ENCODE data around the gene ZNF710.

ZNF710 gene

DNA sequence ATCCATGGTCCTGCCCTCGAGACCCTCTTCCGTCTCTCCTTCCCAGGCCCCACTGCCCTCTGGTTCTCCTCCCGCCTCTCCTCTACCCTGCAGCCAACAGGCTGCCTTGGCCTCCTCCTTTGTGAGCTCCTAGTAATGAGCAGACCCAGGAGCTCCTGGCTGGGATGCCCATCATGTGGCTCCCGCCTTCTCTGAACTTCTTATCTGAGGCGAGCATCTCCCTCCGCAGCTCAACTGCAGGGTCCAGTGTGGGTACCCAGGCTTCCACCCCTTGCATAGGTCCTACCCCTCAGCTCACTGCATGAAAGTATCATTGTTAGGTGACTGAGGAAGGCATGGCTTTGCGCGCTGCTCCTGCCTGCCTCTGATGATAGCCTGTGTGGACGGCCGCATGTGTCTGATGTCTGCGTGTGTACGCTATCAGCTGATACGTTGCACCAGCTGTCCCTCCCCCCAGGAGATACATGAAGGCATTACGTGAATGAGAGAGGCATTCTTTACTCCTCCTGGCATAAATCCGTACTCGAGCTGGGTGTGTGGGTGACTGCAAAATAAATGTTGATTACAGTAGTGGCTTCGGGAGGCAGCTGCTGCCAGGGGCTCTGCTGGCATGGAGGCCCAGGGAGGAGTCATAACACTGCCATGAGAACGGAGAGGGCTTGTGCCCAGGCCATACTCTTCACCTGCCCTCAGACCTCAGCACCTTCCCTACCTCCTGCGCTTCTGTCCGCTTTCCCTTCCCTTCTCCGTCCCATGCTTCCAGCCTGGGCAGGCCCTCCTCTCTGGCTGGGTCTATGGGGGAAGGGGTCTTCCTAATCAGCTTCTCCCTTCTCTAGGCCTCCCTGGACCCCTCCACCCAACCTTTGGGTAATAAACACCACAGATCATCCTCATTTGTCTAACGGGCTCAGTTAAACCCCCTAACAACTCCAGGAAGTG lies 48.8 kb downstream of the ZNF710 start:
- Histone ChIP-seq H3K9ac (ENCODE audit: low read length) (no peak overlapping the region), H3K27me3 (ENCODE audit: control insufficient read depth, insufficient read depth, low read length) (no peaks in the 10 kb centered on the region), H3K4me3 (ENCODE audit: low read depth, low read length) (no peak overlapping the region), H3K36me3 (ENCODE audit: control insufficient read depth, insufficient read depth, low read length) (no peaks in the 10 kb centered on the region), H3K27ac (ENCODE audit: low read depth, low read length) (no peak overlapping the region), H3K4me1 (ENCODE audit: control insufficient read depth, insufficient read depth, low read length) (peaks cover 10% of the 10 kb centered on the region), H3K9me3 (ENCODE audit: control insufficient read depth, insufficient read depth, low read depth, low read length) (no peaks in the 10 kb centered on the region)

DNA sequence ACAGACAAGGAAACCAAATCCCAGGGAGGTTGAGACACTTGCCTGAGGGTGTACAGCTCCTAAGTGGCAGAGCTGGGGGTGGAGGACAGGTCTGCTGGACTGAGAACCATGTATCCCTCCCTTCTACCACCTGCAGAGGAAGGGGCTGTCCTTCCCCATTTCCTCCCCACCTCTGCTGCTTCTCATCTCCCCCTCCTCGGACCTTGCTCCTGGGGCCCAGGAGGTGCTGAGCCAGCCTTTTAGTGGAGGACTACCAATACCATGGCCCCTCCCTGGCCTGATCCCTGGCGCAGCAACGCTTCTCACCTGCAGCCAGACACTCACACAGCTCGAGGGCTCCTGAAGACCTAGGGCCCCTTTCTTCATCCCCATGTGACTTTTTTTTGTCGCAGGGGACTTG lies 50.8 kb downstream of the ZNF710 start:
- no peak overlapping the region for H3K27ac ChIP-seq (ENCODE audit: low read depth, low read length)

DNA sequence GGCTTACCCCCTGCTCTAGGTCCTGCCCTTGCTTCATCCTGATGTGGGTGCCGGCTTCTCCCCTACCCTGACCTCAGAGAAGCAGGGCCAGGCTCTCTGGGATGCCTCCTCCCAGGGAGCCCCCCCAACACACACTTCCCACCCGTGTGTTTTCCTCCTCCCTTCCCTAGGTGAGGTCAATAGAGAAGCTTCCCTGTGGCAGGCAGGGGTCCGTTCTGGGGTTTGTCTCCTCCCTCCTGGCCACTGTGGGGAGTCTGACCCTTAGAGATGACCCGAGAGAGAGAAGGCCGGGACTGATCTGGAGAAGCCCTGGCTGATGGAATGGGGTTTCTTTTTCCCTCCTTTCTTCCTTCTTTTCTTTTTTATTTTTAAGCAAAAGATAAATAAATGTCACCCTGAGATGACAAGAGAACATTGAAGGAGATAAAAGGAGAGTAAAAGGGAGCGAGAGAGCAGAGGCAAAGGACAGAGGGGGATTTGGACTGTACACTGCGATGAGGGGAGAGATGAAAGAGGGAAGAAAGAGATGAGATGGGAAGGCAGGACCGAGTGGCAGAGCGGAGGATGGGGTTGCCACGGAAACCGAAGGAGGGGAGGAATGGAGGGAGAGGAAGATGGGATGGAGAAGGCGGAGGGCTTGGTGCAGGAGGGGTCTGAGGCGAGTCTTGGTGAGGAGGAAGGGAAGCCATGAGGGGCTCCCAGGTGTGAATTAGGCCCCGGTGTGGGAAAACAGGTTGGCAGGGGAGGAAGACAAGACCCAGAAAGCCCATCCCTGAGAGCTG lies 52.8 kb downstream of the ZNF710 start:
- H3K4me1 ChIP-seq (ENCODE audit: control insufficient read depth, insufficient read depth, low read length), result peaks cover 18% of the 10 kb centered on the region
- no peak overlapping the region for H3K4me3 ChIP-seq (ENCODE audit: low read depth, low read length)
- H3K27ac ChIP-seq (ENCODE audit: low read depth, low read length), result no peak overlapping the region
- H3K9ac ChIP-seq (ENCODE audit: low read length), result no peak overlapping the region
- no peaks in the 10 kb centered on the region for H3K27me3 ChIP-seq (ENCODE audit: control insufficient read depth, insufficient read depth, low read length)
- no peaks in the 10 kb centered on the region for H3K36me3 ChIP-seq (ENCODE audit: control insufficient read depth, insufficient read depth, low read length)
- no peaks in the 10 kb centered on the region; the same call in 1 of the 2 replicates for H3K9me3 ChIP-seq (ENCODE audit: control insufficient read depth, insufficient read depth, low read depth, low read length)

More for the DNA sequence above, 50.8 kb downstream of the ZNF710 start:
- Histone ChIP-seq H3K4me1 (ENCODE audit: control insufficient read depth, insufficient read depth, low read length) (peaks cover 11% of the 10 kb centered on the region), H3K27me3 (ENCODE audit: control insufficient read depth, insufficient read depth, low read length) (no peaks in the 10 kb centered on the region), H3K9me3 (ENCODE audit: control insufficient read depth, insufficient read depth, low read depth, low read length) (no peaks in the 10 kb centered on the region), H3K4me3 (ENCODE audit: low read depth, low read length) (no peak overlapping the region), H3K36me3 (ENCODE audit: control insufficient read depth, insufficient read depth, low read length) (no peaks in the 10 kb centered on the region), H3K9ac (ENCODE audit: low read length) (no peak overlapping the region)

DNA sequence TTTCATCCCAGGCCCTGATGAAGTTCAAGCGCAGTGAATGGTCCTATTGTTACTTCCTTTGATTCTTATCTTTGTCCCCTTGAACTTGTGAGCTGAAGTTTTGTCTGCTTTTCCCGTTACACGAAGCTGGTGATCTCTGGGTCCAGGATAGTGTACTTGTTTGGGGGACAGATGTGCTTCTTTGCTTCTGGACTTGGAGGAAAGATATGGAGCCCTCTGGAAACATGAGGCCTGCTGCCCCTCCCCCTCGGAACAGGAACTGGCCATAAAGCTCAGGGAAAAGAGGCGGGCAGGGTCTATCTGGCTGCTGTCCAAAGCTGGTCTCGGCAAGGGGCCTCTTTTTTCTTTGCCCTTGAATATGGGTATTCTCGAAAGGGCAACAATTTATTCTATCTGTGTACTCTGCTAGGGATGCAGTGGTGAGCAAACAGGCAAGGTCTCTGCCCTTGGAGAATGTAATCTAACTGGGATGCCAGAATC lies 53.5 kb downstream of the ZNF710 start:
- Histone ChIP-seq H3K4me1 (ENCODE audit: control insufficient read depth, insufficient read depth, low read length) (peaks cover 26% of the 10 kb centered on the region), H3K4me3 (ENCODE audit: low read depth, low read length) (no peak overlapping the region), H3K27ac (ENCODE audit: low read depth, low read length) (no peak overlapping the region)

DNA sequence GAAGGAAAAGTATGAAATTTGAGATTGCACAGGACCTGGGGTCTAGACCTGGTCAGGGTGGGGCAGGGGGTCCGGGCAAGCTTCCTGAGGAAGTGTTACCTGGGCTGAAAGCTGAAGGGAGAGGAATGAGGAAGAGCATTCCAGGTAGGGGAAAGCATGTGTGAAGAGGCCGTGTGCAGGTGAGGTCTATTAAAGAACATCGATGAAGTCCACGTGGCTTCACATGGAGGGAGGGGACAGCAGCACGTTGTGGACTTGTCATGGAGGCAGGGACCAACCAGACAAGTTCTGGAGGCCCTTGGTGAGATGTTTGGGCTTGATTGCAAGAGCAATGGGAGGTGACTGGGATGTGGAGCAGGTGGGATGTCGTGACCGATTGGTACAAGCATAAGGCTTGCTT lies 54.1 kb downstream of the ZNF710 start:
- Histone ChIP-seq H3K4me1 (ENCODE audit: control insufficient read depth, insufficient read depth, low read length) (peaks cover 30% of the 10 kb centered on the region), H3K4me3 (ENCODE audit: low read depth, low read length) (no peak overlapping the region), H3K9ac (ENCODE audit: low read length) (no peak overlapping the region), H3K9me3 (ENCODE audit: control insufficient read depth, insufficient read depth, low read depth, low read length) (no peaks in the 10 kb centered on the region; the same call in 1 of the 2 replicates), H3K27me3 (ENCODE audit: control insufficient read depth, insufficient read depth, low read length) (no peaks in the 10 kb centered on the region), H3K36me3 (ENCODE audit: control insufficient read depth, insufficient read depth, low read length) (no peaks in the 10 kb centered on the region), H3K27ac (ENCODE audit: low read depth, low read length) (no peak overlapping the region)

More for the DNA sequence above, 53.5 kb downstream of the ZNF710 start:
- H3K36me3 ChIP-seq (ENCODE audit: control insufficient read depth, insufficient read depth, low read length), result no peaks in the 10 kb centered on the region
- no peak overlapping the region for H3K9ac ChIP-seq (ENCODE audit: low read length)
- no peaks in the 10 kb centered on the region; the same call in 1 of the 2 replicates for H3K9me3 ChIP-seq (ENCODE audit: control insufficient read depth, insufficient read depth, low read depth, low read length)
- H3K27me3 ChIP-seq (ENCODE audit: control insufficient read depth, insufficient read depth, low read length), result no peaks in the 10 kb centered on the region

DNA sequence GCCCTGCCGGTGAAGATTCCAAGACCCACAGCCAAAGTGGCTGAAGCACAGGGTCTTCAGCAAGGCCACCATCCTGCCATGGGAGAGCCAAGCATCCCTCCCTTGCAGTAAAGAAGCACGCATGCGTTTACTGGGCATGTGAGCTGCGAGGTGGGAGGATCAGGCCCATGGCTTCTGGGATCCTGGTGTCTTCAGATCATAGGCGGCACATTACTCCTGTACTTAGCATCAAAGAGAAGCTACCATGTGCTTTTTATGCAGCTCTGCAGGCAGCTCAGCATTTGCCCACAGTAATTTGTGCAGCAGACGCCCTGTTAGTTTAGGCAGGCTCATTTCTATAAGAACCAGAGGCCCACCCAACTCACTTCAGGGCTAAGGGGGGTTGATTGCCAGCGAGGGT lies 55.4 kb downstream of the ZNF710 start:
- Histone ChIP-seq H3K27ac (ENCODE audit: low read depth, low read length) (no peak overlapping the region), H3K9me3 (ENCODE audit: control insufficient read depth, insufficient read depth, low read depth, low read length) (no peaks in the 10 kb centered on the region; the same call in 1 of the 2 replicates), H3K9ac (ENCODE audit: low read length) (no peak overlapping the region), H3K27me3 (ENCODE audit: control insufficient read depth, insufficient read depth, low read length) (no peaks in the 10 kb centered on the region), H3K36me3 (ENCODE audit: control insufficient read depth, insufficient read depth, low read length) (no peaks in the 10 kb centered on the region), H3K4me1 (ENCODE audit: control insufficient read depth, insufficient read depth, low read length) (peaks cover 35% of the 10 kb centered on the region), H3K4me3 (ENCODE audit: low read depth, low read length) (no peak overlapping the region)

DNA sequence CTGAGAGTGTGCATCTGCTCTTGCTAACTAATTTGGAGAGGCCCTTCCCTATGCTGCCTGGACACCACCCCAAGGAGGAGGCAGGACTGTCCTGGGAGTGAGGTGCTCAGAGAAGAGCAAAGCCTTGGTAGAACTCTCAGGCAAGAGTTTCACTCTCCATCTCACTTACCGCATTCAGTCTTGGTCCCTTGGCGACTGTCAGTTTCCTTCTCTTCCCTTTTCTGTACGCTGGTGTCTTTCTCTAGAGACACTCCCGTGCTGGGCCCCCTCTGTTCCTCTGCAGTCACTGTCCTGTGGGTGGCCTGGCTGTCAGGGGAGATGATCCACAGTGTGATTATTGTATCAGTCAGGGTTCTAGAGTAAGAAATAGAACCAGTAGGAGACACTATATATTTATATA lies 57.2 kb downstream of the ZNF710 start:
- Histone ChIP-seq H3K9me3 (ENCODE audit: control insufficient read depth, insufficient read depth, low read depth, low read length) (no peaks in the 10 kb centered on the region; the same call in 1 of the 2 replicates), H3K27ac (ENCODE audit: low read depth, low read length) (no peak overlapping the region), H3K36me3 (ENCODE audit: control insufficient read depth, insufficient read depth, low read length) (no peaks in the 10 kb centered on the region), H3K4me3 (ENCODE audit: low read depth, low read length) (no peak overlapping the region), H3K4me1 (ENCODE audit: control insufficient read depth, insufficient read depth, low read length) (peaks cover 50% of the 10 kb centered on the region), H3K9ac (ENCODE audit: low read length) (no peak overlapping the region), H3K27me3 (ENCODE audit: control insufficient read depth, insufficient read depth, low read length) (no peaks in the 10 kb centered on the region)

DNA sequence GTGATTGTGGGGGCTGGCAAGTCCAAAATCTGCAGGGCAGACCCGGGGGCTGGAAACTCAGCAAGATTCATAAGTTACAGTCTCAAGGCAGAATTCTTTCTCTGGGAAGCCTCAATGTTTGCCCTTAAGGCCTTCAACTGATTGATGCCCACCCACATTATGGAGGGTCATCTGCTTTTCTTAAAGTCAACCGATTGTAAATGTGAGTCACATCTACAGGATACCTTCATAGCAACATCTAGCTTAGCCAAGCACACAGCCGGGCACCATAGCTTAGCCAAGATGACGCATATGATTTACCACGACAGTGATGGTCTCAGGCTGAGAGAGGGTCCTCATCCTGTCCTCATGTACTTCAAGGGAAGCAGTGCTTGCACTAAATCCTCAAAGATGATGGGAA lies 57.7 kb downstream of the ZNF710 start:
- H3K36me3 ChIP-seq (ENCODE audit: control insufficient read depth, insufficient read depth, low read length), result no peaks in the 10 kb centered on the region
- peaks cover 54% of the 10 kb centered on the region for H3K4me1 ChIP-seq (ENCODE audit: control insufficient read depth, insufficient read depth, low read length)
- H3K27ac ChIP-seq (ENCODE audit: low read depth, low read length), result peak overlapping the region; percentile 57; the same call in 1 of the 2 replicates
- H3K9ac ChIP-seq (ENCODE audit: low read length), result no peak overlapping the region
- no peak overlapping the region for H3K4me3 ChIP-seq (ENCODE audit: low read depth, low read length)
- H3K9me3 ChIP-seq (ENCODE audit: control insufficient read depth, insufficient read depth, low read depth, low read length), result no peaks in the 10 kb centered on the region; the same call in 1 of the 2 replicates
- no peaks in the 10 kb centered on the region for H3K27me3 ChIP-seq (ENCODE audit: control insufficient read depth, insufficient read depth, low read length)

DNA sequence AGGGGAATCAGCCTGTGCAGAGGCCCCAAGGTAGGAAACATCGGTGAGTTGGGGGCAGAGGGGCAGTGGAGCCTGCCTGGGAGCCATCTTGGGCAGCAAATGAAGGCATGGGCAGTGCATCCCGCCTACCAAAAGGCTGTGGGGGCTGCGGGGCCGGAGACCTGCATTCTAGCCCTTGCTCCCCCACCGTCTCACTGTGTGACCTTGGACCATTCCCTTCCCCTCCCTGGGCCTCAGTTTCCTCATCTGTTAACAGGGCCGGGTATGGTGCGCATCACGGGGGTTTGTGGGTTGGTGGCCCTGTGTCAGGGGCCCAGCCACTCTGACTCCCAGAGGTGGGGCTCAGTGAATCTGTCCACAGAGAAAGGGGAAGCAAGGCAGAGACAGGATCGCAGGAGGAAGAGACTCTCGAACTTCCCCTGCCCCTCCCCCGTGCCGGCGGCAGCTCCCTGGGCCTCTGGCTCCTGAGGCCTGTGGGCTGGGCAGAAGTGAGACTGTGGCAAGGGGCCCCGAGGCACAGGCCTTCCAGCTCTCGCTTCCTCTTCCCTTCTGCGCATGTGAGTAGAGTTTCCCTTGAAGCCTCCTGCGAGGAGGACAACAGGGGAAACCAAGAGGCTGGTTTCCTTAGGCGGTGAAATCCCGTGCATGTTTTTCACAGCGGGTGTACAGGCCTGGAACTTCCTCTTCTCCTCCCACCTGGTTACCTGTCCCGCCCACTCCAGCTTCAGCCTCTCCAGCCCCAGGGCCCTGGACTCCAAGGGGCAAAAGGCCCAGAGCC lies 58.3 kb downstream of the ZNF710 start:
- Histone ChIP-seq H3K4me3 (ENCODE audit: low read depth, low read length) (no peak overlapping the region), H3K36me3 (ENCODE audit: control insufficient read depth, insufficient read depth, low read length) (no peaks in the 10 kb centered on the region), H3K4me1 (ENCODE audit: control insufficient read depth, insufficient read depth, low read length) (peaks cover 59% of the 10 kb centered on the region), H3K27me3 (ENCODE audit: control insufficient read depth, insufficient read depth, low read length) (no peaks in the 10 kb centered on the region), H3K27ac (ENCODE audit: low read depth, low read length) (peak overlapping the region; percentile 57; the same call in 1 of the 2 replicates), H3K9ac (ENCODE audit: low read length) (peak overlapping the region; percentile 47), H3K9me3 (ENCODE audit: control insufficient read depth, insufficient read depth, low read depth, low read length) (no peaks in the 10 kb centered on the region; the same call in 1 of the 2 replicates)

DNA sequence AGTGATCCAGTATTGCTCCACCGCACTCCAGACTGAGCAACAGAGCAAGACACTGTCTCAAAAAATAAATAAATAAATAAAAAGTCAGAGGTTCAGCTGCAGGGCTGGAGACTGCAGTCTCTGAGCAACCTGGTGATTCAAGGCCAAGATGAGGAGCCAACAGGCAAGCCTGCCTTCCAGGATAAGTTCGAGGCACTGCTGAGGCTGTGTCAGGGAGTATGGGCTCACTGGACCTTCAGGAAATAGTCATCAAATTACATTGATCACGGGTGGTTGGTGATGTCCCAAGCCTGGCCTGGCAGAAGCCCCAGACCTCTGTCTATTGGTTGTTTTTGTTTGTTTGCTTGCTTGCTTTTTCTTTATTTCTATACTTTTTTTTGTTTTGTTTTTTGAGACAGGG lies 59.7 kb downstream of the ZNF710 start:
- Histone ChIP-seq H3K36me3 (ENCODE audit: control insufficient read depth, insufficient read depth, low read length) (no peaks in the 10 kb centered on the region), H3K27ac (ENCODE audit: low read depth, low read length) (no peak overlapping the region; the same call in 1 of the 2 replicates), H3K9ac (ENCODE audit: low read length) (no peak overlapping the region), H3K4me3 (ENCODE audit: low read depth, low read length) (no peak overlapping the region), H3K9me3 (ENCODE audit: control insufficient read depth, insufficient read depth, low read depth, low read length) (no peaks in the 10 kb centered on the region; the same call in 1 of the 2 replicates), H3K27me3 (ENCODE audit: control insufficient read depth, insufficient read depth, low read length) (no peaks in the 10 kb centered on the region), H3K4me1 (ENCODE audit: control insufficient read depth, insufficient read depth, low read length) (peaks cover 63% of the 10 kb centered on the region)
